Heart left ventricle (tissue), 13 donors: ENCODE measurements around the gene EGLN2.

Source experiments
- CTCF ChIP-seq, 12 donors: fragments of 200-600 bp; sonication (generic) in 4 of 12; IDR thresholded peaks; one replicate each; pipeline versions ENCODE4 v1.5.0 to v1.8.0; 2018 to 2022; ENCODE audit warnings: antibody characterized with exemption in 12 of 12, mild to moderate bottlenecking in 5 of 12
- POLR2A ChIP-seq, 2 donors: fragments of 450-650 bp; IDR thresholded peaks; one replicate each; pipeline ENCODE4 v1.6.1; 2017; ENCODE audit warnings: antibody characterized with exemption in 2 of 2, mild to moderate bottlenecking in 2 of 2, moderate library complexity in 2 of 2
- donor health status: ischemic (EF 13 %, LVEDD 7.1; RV severe dilation, severe dysfunction).
- donor health status: DM: no; HTN: yes; CAD: no.
- donor health status: DM: no; HTN: no; CAD: no.
- donor health status: ischemic (EF 25% LVEDD 6.9; RV normal size, moderate dysfunction).
- donor health status: ischemic (EF 25% LVEDD 5.7; RV mildly dilated, moderate dysfunction).
- donor health status: ischemic (EF 35%, LVEDD 5.7; RV mildly dilated, moderate dysfunction).
- donor health status: nonischemic (EF 11% LVEDD 7.7; RV severe dilation, severe dysfunction).
- donor health status: DM: yes; HTN: yes; CAD: no.
- donor health status: PGD.
- donor health status: ischemic (EF 29% LVEDD 5.4; RV normal size, mild dysfunction).
- donor health status: nonischemic (EF 23%, LVEDD 6.1; RV moderate dilation, normal function).

GRCh38 chr19:40762754-40763470 lies 36.1 kb upstream of the EGLN2 start:
- TF ChIP-seq POLR2A (IDR thresholded peaks at IDR 0.05), result no peak
- no peak for TF ChIP-seq CTCF (IDR thresholded peaks at IDR 0.05)
